H1 (cell line): ENCODE measurements around the gene NOTCH2.
"Not testable (repeated sequence)": the region's sequence is repeated elsewhere in the genome, so short reads cannot be mapped to it uniquely, and the experiment has no call there.

ENCODE experiments used
- ASH2L ChIP-seq: fragments of 200-600, 300-600 bp; sonication (generic); IDR thresholded peaks from one replicate; pipeline ENCODE4 v1.7.1; 2017; ENCODE audit warnings: low read length
- CTCF ChIP-seq, 3 experiments: IDR thresholded peaks; 1 replicate in 2 of 3; 2 replicates in 1 of 3; pipeline versions ENCODE4 v1.5.1 to v1.6.1; 2011; ENCODE audit warnings: low read length in 3 of 3, mild to moderate bottlenecking in 3 of 3, inconsistent platforms in 2 of 3, low read depth in 1 of 3, moderate library complexity in 1 of 3; ENCODE audit not compliant: insufficient read depth in 1 of 3; ENCODE audit errors: control extremely low read depth in 1 of 3
- EP300 ChIP-seq, 2 experiments: IDR thresholded peaks; 1 replicate in 1 of 2; 2 replicates in 1 of 2; pipeline ENCODE4 v1.6.1; 2011 to 2012; ENCODE audit warnings: low read depth in 2 of 2, low read length in 2 of 2, mild to moderate bottlenecking in 2 of 2, borderline replicate concordance in 1 of 2, inconsistent platforms in 1 of 2, moderate library complexity in 1 of 2
- GTF2F1 ChIP-seq: IDR thresholded peaks from 2 replicates; pipeline ENCODE4 v1.6.1; 2012; ENCODE audit warnings: low read depth, low read length, improper control_type of control experiment, borderline replicate concordance
- JUND ChIP-seq: IDR thresholded peaks from 2 replicates; pipeline ENCODE4 v1.6.1; 2011; ENCODE audit warnings: mild to moderate bottlenecking, improper control_type of control experiment, low read length
- MAX ChIP-seq: IDR thresholded peaks from 2 replicates; pipeline ENCODE4 v1.6.1; 2012; ENCODE audit warnings: inconsistent platforms
- POLR2A ChIP-seq, 2 experiments: IDR thresholded peaks; 1 replicate in 1 of 2; 2 replicates in 1 of 2; pipeline ENCODE4 v1.6.1; 2011; ENCODE audit warnings: low read depth in 2 of 2, low read length in 2 of 2, mild to moderate bottlenecking in 2 of 2; ENCODE audit errors: control extremely low read depth in 1 of 2
- POLR2AphosphoS5 ChIP-seq: IDR thresholded peaks from 2 replicates; pipeline ENCODE4 v1.6.1; 2011; ENCODE audit warnings: low read depth, low read length
- SP1 ChIP-seq: IDR thresholded peaks from 2 replicates; pipeline ENCODE4 v1.6.1; 2011; ENCODE audit warnings: low read depth, low read length
- SP2 ChIP-seq: IDR thresholded peaks from 2 replicates; pipeline ENCODE4 v1.6.1; 2012; ENCODE audit warnings: mild to moderate bottlenecking, low read length, inconsistent platforms

GRCh38 chr1:120096981-120097545, 27.6 kb upstream of the NOTCH2 start:
- TF ChIP-seq CTCF (IDR thresholded peaks at IDR 0.05; ENCODE audit: control extremely low read depth in 1 of 3, insufficient read depth in 1 of 3, low read depth in 1 of 3, low read length in 3 of 3); POLR2AphosphoS5; SP1; JUND; EP300 (IDR thresholded peaks at IDR 0.05; ENCODE audit: borderline replicate concordance in 1 of 2, low read depth in 2 of 2, low read length in 2 of 2); POLR2A (IDR thresholded peaks at IDR 0.05; ENCODE audit: control extremely low read depth in 1 of 2, low read depth in 2 of 2, low read length in 2 of 2); ASH2L; SP2; GTF2F1; MAX: not testable (repeated sequence)
